ENCODE measurements around the gene KIF1C. TPM values are rescaled to one million over a fixed set of nuclear protein-coding genes. Genes with fewer than 3 reads are reported as not detected.

KIF1C gene
- total RNA-seq (100 to 1,000 TPM; 205 to 239 TPM), polyA plus RNA-seq (ENCODE audit: insufficient read length in 6 of 6) (10 to 100 TPM; 48.9 to 75.0 (median 65.9) TPM)
- long read RNA-seq, donor 1, full-length matches to known transcripts: 4 of 21 reads
- long read RNA-seq, donor 1, partial matches to known transcripts: 17 of 21 reads
- long read RNA-seq, donor 1, other reads (novel, unspliced or antisense): 0 of 21 reads
- long read RNA-seq, donor 2, full-length matches to known transcripts: 1 of 1 reads
- long read RNA-seq, donor 2, partial matches to known transcripts: 0 of 1 reads
- long read RNA-seq, donor 2, other reads (novel, unspliced or antisense): 0 of 1 reads
- long read RNA-seq, donor 3, full-length matches to known transcripts: 5 of 27 reads
- long read RNA-seq, donor 3, partial matches to known transcripts: 22 of 27 reads
- long read RNA-seq, donor 3, other reads (novel, unspliced or antisense): 0 of 27 reads
- long read RNA-seq, donor 4, partial matches to known transcripts: 12 of 14 reads
- long read RNA-seq, donor 4, other reads (novel, unspliced or antisense): 2 of 14 reads
- long read RNA-seq, donor 5, full-length matches to known transcripts: 4 of 4 reads
- long read RNA-seq, donor 5, partial matches to known transcripts: 0 of 4 reads
- long read RNA-seq, donor 5, other reads (novel, unspliced or antisense): 0 of 4 reads
- long read RNA-seq, donor 6, full-length matches to known transcripts: 4 of 4 reads
- long read RNA-seq, donor 6, partial matches to known transcripts: 0 of 4 reads
- long read RNA-seq, donor 6, other reads (novel, unspliced or antisense): 0 of 4 reads
- long read RNA-seq, donor 7, full-length matches to known transcripts: 4 of 4 reads
- long read RNA-seq, donor 7, partial matches to known transcripts: 0 of 4 reads
- long read RNA-seq, donor 7, other reads (novel, unspliced or antisense): 0 of 4 reads
- long read RNA-seq, donor 8, full-length matches to known transcripts: 4 of 29 reads
- long read RNA-seq, donor 8, partial matches to known transcripts: 25 of 29 reads
- long read RNA-seq, donor 8, other reads (novel, unspliced or antisense): 0 of 29 reads
- long read RNA-seq, donor 9: 0 reads
- long read RNA-seq, donor 10, partial matches to known transcripts: 6 of 7 reads
- long read RNA-seq, donor 10, other reads (novel, unspliced or antisense): 1 of 7 reads
- long read RNA-seq, donor 11: 0 reads
- long read RNA-seq, donor 12, full-length matches to known transcripts: 2 of 2 reads
- long read RNA-seq, donor 12, partial matches to known transcripts: 0 of 2 reads
- long read RNA-seq, donor 12, other reads (novel, unspliced or antisense): 0 of 2 reads

- intact Hi-C loops (cut with DNase I): no loop called here
- no peaks in the 10 kb centered on the region for H3K9me3 ChIP-seq
- peak within 1 kb of the TSS; percentile 86 to 92 for H3K27ac ChIP-seq
- H3K27me3 ChIP-seq: no peaks in the 10 kb centered on the region
- DNase-seq (peak; percentile 94 to 99 (median 96)), ATAC-seq (peak; percentile 96)
- peaks cover 15 to 37% of the 10 kb centered on the region in 2 donors for H3K4me1 ChIP-seq
- TF ChIP-seq CTCF (IDR thresholded peaks at IDR 0.05): peak in 1 of 2 donors; percentile 50
- H3K36me3 ChIP-seq: peaks cover 0 to 18% of the 10 kb centered on the region in 2 donors
- H3K4me3 ChIP-seq: peak within 1 kb of the TSS; percentile 90 to 99
Measured at GRCh38 chr17:4997302-4998026, at the start of gene KIF1C, which contains the start of gene INCA1. Gene KIF1C, plus strand, starts transcription at chr17:4997950. Its CDS starts 2,297 bp downstream, at chr17:5000247. Gene INCA1, minus strand, starts transcription at chr17:4997522. Its CDS starts 3,085 bp downstream, at chr17:4994437.

GRCh38 chr17:4948166-4948930 lies 49.4 kb upstream of the KIF1C start, which contains the start of gene PFN1:
Gene PFN1, minus strand, starts transcription at chr17:4948530. Its CDS starts 136 bp downstream, at chr17:4948394.
- TF ChIP-seq CTCF (IDR thresholded peaks at IDR 0.05): no peak
- DNase-seq (peak; percentile 93 to 94 (median 94)), ATAC-seq (peak; percentile 79)
- intact Hi-C loops (cut with DNase I): no loop called here
- H3K36me3 ChIP-seq: peaks cover 0 to 40% of the 10 kb centered on the region in 2 donors
- H3K27me3 ChIP-seq: no peaks in the 10 kb centered on the region
- H3K4me1 ChIP-seq: peaks cover 21 to 57% of the 10 kb centered on the region in 2 donors
- peak within 1 kb of the TSS; percentile 87 to 100 for H3K4me3 ChIP-seq
- peak within 1 kb of the TSS; percentile 99 to 100 for H3K27ac ChIP-seq
- no peaks in the 10 kb centered on the region for H3K9me3 ChIP-seq

- DNase-seq: peak in 3 of 4 donors; percentile 89 to 96 (median 94)
- Histone ChIP-seq H3K27me3 (no peaks in the 10 kb centered on the region), H3K4me3 (peak overlapping the region; percentile 87 to 100), H3K9me3 (no peaks in the 10 kb centered on the region), H3K36me3 (peaks cover 0 to 35% of the 10 kb centered on the region in 2 donors), H3K27ac (peak overlapping the region; percentile 99 to 100), H3K4me1 (peaks cover 21 to 52% of the 10 kb centered on the region in 2 donors)
- peak; percentile 77 for ATAC-seq
- TF ChIP-seq CTCF (IDR thresholded peaks at IDR 0.05): no peak
- intact Hi-C loops (cut with DNase I): no loop called here
Measured at GRCh38 chr17:4948931-4949320, 48.8 kb upstream of the KIF1C start.
